ENCODE data around the gene USP10.

USP10 gene

GRCh38 chr16:84787263-84787622 lies 87.4 kb downstream of the USP10 start:
- no peak for DNase-seq (ENCODE audit: low read depth)
- no peak overlapping the region for H3K4me3 ChIP-seq (ENCODE audit: low read depth, low read length)

GRCh38 chr16:84788920-84789391 lies 89.2 kb downstream of the USP10 start:
- H3K4me3 ChIP-seq (ENCODE audit: low read depth, low read length): no peak overlapping the region
- peak; percentile 79 for DNase-seq (ENCODE audit: low read depth)

DNA sequence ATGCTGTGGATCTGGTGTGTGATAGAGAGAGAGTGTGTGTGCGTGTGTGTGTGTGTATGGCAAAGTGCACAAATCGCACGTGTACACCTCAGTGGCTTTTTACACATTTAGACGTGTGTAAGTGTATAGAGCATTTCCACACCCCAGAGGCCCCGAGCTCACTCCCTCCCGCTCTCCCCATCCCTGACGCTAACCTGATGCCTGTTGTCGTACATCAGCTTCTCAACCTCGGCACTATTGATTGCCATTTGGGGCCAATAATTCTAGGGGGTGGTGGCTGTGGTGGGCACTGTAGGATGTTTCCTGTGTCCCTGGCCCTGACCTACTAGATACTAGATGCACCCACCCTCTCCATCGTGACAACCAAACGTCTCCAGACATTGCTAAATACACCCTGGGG lies 89.6 kb downstream of the USP10 start:
- DNase-seq (ENCODE audit: low read depth): no peak
- H3K4me3 ChIP-seq (ENCODE audit: low read depth, low read length): no peak overlapping the region

DNA sequence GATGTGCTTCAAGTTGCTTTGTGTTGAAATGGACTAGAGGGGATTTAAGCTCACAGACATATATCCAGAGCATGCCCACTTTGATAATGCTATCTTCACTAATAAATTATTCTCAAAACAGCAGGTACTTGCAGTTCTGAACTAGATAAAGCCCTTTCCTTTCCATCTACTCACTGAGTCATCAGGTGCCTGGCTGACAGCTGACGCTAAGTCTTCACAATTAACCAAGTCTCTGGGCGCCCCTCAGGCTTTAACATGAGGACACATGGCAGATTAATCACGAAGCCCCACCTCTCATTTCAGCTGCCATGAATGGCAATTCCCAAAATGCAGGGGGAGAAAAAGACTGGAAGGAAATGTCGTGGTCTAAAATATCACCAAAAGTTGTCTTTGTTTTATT lies 90.5 kb downstream of the USP10 start:
- H3K4me3 ChIP-seq (ENCODE audit: low read depth, low read length): no peak overlapping the region
- no peak for DNase-seq (ENCODE audit: low read depth)

DNA sequence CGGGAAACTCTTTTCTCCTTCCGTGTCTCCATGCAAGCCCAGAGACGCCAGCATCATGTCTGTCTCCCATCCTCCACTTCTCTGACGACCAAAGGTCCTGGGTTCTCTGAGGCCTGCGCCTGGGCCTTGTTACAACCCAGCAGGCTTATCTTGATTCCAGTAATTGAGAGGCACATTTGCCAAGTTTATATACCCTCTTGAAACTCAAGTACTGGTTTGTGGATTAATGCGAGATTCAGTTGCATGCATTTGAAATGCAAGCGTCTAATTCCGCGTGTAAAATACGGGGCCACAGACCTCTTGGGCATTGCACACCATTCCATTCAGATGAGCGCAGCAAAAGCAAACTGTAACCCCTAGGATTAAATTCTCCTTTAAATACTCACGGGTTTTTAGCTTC lies 91.3 kb downstream of the USP10 start:
- no peak overlapping the region for H3K4me3 ChIP-seq (ENCODE audit: low read depth, low read length)
- peak; percentile 57 for DNase-seq (ENCODE audit: low read depth)

- H3K4me3 ChIP-seq (ENCODE audit: low read depth, low read length): no peak overlapping the region
- DNase-seq (ENCODE audit: low read depth): no peak
Observed at GRCh38 chr16:84791501-84791900, 91.7 kb downstream of the USP10 start.

DNA sequence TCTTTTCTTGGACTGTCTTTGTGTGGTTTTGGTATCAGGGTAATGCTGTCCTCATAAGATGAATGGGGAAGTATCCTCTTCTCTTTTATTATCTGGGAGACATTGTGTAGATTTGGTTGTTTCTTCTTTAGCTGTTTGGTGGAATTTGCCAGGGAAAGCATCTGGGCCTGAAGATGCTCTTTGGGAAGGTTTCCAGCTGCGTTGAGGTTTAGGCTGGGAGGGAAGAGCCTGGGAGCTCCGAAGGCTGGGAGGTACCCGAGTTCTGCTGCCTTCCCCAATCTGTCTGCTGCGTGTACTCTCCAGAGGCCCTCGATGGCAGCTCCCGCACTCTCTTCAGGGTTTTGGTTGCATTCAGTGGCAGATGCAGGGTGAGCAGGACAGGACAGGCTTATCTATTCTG lies 94.4 kb downstream of the USP10 start:
- no peak overlapping the region for H3K4me3 ChIP-seq (ENCODE audit: low read depth, low read length)
- no peak for DNase-seq (ENCODE audit: low read depth)

- H3K4me3 ChIP-seq (ENCODE audit: low read depth, low read length): no peak overlapping the region
- DNase-seq (ENCODE audit: low read depth): no peak
Observed at GRCh38 chr16:84794626-84795025, 94.8 kb downstream of the USP10 start.

GRCh38 chr16:84795329-84796053 lies 95.7 kb downstream of the USP10 start:
- H3K4me3 ChIP-seq (ENCODE audit: low read depth, low read length): no peak overlapping the region
- peak; percentile 98 for DNase-seq (ENCODE audit: low read depth)

DNA sequence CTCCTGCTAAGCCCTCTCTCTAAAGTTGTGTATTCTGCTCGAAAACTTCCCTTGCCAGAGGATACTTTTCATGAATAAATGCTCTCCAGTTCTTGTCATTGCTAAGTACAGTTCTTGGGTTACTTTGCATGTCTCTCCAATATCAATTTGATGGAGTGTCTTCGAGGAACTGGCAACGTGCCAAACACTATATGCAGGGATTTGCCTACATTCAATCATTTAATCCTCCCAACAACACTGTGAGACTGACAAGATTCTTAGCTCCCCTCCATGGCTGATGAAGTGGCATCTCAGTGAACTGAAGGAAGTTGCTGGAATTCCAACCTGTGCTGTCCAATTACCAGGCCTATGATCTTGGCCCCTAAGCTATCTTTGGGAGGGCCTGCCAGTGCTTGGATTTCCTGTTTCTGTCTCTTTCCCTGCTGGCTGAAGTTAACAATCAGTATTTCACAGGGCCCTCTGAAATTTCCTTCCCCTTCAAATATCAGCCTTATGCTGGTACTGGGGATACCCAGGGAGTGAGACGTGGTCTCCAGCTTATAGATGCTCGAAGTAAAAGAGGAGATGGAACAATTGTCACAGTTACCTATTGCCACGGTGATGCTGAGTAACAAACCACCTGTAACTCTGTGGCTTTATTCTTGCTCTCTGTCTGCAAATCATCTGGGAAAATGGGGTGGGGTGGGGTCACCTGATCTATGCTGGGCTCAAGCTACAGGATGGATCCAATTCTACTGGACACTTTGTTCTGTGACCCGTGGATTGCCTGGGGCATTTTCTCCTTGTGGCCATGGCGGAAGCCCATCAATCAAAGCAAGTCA lies 100.6 kb downstream of the USP10 start:
- H3K4me3 ChIP-seq (ENCODE audit: low read depth, low read length): no peak overlapping the region
- DNase-seq (ENCODE audit: low read depth): no peak

DNA sequence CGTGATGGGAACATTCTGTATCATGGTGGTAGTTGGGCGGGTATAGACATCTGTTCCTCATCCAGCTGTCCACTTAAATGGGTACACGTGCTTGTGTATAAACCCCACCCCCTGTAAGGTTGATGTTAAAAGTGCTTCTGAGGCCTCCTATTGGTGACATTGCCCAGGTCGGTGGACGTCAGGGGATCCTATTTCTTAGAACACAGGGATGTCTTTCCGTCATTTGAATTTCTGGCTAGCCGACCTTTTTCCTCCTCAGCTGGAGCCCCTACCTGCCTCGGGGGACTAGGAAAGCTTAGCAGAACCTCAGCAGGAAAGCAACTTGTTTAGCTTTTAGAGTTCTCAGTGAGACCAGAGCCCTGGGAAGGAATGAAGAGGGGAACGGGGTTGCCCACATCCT lies 103.3 kb downstream of the USP10 start:
- no peak for DNase-seq (ENCODE audit: low read depth)
- H3K4me3 ChIP-seq (ENCODE audit: low read depth, low read length): no peak overlapping the region

DNA sequence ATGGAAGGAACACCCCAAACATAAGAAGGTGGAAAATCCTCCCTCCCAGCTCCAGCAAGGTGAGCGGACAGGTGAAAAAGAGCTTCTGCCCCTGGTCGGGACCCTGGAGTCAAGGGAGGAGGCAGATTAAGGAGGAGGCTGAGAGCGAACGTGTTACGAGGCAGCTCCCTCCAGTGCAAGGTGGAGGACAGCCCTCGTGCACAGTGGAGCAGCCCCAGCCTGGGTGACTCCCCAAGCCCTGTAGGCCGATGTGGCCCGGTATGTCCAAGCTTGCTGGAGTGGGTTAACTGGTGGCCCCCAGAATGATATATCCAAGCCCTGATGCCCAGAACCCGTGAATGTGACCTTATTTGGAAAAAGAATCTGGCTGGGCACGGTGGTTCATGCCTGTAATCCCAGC lies 104.5 kb downstream of the USP10 start:
- DNase-seq (ENCODE audit: low read depth): no peak

DNA sequence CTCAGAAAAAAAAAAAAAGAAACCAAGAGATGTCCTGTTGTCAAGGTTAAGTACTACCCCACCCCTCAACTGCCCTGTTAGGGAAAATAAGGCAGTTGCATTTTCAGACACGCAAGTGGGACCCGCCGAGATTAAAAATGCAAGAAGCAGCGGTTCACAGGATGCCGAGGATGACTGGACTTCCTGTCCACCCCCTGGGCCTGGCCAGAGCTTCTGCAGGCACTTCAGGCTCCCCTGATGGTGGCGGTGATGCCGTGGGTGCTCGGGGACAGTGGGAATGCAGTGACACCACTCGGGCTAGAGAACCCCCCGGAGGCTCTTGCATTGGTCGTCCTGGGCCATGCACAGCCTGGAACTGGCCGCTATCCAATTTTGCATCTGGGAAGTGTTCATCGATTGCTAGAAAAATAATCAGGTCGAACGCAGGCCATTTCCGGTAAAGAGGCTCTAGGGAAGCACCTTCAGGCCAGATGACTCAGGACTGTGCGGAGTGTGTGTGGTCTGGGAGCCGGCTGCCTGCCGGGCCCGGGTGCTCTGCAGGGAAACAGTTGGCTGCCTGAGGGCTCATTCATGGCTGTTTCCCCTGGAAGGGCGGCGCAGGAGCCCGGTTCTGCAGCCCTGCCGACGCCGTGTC lies 106.6 kb downstream of the USP10 start:
- DNase-seq (ENCODE audit: low read depth): peak; percentile 81
- H3K4me3 ChIP-seq (ENCODE audit: low read depth, low read length): peak overlapping the region; percentile 20

More for the DNA sequence above, 104.5 kb downstream of the USP10 start:
- no peak overlapping the region for H3K4me3 ChIP-seq (ENCODE audit: low read depth, low read length)

DNA sequence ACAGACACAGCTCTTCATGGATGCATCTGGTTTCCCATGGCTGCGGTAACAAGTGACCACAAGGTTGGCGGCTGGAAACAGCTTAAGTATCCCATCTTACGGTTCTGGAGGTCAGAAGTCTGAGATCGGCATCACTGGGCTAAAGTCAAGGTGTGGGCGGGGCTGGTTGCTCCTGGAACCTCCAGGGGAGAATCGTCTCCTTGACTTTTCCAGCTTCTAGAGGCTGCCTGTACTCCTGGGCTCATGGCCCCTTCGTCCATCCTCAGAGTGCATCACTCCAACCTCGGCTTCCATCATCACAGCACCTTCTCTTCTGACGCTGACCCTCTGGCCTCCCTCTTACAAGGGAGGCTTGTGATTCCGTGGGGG lies 107.1 kb downstream of the USP10 start:
- DNase-seq (ENCODE audit: low read depth): no peak
- no peak overlapping the region for H3K4me3 ChIP-seq (ENCODE audit: low read depth, low read length)

DNA sequence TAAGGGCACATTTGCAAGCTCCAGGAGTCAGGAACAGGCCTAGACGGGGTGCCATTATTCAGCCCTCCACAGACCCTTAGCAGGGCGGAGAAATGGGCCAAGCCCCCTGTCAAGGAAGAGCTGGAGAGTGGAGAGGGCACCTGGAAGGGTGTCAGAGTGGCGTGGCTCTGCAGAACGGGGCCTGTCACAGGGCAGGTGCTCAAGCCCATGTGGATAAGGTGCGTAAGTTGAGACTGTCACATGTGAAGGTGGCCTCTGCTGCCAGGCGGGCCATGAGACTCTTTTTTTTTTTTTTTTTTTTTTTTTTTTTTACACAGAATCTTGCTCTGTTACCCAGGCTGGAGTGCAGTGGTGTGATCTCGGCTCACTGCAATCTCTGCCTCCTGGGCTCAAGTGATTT lies 108.0 kb downstream of the USP10 start:
- no peak overlapping the region for H3K4me3 ChIP-seq (ENCODE audit: low read depth, low read length)

GRCh38 chr16:84808826-84809225 lies 109.0 kb downstream of the USP10 start:
- H3K4me3 ChIP-seq (ENCODE audit: low read depth, low read length): no peak overlapping the region
- no peak for DNase-seq (ENCODE audit: low read depth)

More for the DNA sequence above, 108.0 kb downstream of the USP10 start:
- DNase-seq (ENCODE audit: low read depth): no peak

DNA sequence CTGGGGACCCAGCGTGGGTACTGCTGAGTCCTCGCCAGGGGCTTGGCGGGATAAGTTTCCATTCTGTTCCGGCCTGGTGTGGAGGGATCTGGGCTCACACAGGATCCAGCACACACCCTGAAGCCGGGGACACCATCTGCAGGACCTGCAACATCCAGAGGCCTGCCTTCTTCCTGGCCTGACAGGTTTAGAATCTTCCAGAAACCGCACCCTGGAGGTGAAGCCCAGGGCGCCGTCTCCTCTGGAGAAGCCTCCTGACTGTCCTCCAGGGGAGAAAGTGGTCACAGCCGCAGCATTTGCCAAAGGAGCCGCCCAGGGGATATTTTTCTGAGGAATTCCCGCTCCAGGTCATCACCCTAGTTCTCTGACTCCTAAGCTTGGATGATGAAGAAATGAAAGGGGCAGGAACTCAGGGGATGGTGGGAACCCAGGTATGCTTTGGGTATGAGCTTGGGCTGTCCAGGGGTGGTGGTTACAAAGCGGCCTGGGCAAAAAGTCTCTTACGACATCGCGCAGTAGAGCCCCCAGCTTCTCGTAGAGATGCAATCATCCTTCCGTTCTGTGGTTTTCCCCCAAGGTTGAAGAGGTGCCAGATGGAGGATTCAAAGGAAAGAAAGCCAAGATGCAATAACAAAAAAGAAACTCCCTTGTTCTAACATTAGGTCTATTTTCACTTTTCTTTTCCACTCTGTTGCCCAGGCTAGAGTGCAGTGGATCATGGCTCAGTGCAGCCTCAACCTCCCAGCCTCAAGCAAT lies 110.9 kb downstream of the USP10 start:
- H3K4me3 ChIP-seq (ENCODE audit: low read depth, low read length): no peak overlapping the region
- peak; percentile 68 for DNase-seq (ENCODE audit: low read depth)

- DNase-seq (ENCODE audit: low read depth): no peak
- no peak overlapping the region for H3K4me3 ChIP-seq (ENCODE audit: low read depth, low read length)
Observed at GRCh38 chr16:84811529-84811928, 111.7 kb downstream of the USP10 start.

DNA sequence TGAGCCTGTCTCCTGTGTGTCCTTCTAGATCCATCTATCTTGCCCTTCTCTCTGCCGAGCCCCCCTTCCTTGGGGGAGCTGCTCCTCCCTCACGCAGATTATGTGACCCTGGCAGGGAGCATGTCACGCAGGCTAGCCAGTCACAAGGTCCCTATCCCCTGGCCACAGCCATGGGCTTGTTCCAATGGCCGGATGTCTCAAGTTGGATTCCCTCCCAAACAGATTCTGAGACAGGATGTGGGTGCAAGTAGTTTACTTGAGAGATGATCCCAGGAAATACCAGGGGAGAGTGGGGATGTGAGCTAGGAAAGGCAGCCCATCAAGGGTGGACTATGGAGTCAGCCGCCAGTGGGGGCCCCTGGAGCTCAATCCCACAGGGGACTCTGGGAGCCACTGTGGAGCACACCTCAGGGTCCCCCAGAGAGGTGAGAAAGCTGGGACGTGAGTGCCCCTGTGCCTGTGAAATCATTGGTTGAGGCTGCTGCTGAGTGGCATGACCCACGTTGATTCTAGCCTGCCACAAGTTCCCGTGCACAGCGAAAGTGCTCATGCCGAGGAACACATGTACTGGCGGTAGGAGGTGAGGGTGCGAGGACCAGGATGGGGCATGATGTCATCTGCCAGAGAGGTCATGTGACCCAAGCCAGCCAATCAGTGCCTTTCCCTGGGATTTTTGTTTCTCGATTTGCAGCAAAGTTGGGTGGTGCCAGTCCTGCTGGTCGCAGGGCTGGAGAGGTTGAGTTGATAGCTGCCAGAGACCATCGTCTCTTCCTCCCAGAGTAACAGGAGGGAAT lies 113.5 kb downstream of the USP10 start:
- no peak for DNase-seq (ENCODE audit: low read depth)
- H3K4me3 ChIP-seq (ENCODE audit: low read depth, low read length): no peak overlapping the region

Measured in skeletal muscle cell (primary cell).